IMR-90 (cell line): ENCODE results near the gene ETV4.

Source experiments
- BHLHE40 ChIP-seq: fragments of 150-350 bp; IDR thresholded peaks from 2 replicates; pipeline ENCODE4 v1.6.1; 2016; ENCODE audit warnings: mild to moderate bottlenecking, low read depth, low read length
- CEBPB ChIP-seq: IDR thresholded peaks from 2 replicates; pipeline ENCODE4 v1.6.1; 2012; ENCODE audit warnings: low read depth, low read length, improper control_type of control experiment
- CHD1 ChIP-seq: IDR thresholded peaks from 2 replicates; pipeline ENCODE4 v1.6.1; 2012; ENCODE audit warnings: low read depth, low read length, improper control_type of control experiment
- CTCF ChIP-seq: conservative IDR thresholded peaks from 2 replicates; pipeline ENCODE4 v1.5.1; 2012; ENCODE audit warnings: mild to moderate bottlenecking, low read depth, low read length, improper control_type of control experiment
- FOS ChIP-seq: fragments of 150-350 bp; IDR thresholded peaks from 2 replicates; pipeline ENCODE4 v1.6.1; 2016; ENCODE audit warnings: low read depth, low read length
- MAFK ChIP-seq: IDR thresholded peaks from 2 replicates; pipeline ENCODE4 v1.6.1; 2012; ENCODE audit warnings: low read depth, low read length, improper control_type of control experiment
- MAZ ChIP-seq: IDR thresholded peaks from 2 replicates; pipeline ENCODE4 v1.6.1; 2012; ENCODE audit warnings: low read depth, mild to moderate bottlenecking, low read length, improper control_type of control experiment, moderate library complexity, borderline replicate concordance
- POLR2A ChIP-seq: IDR thresholded peaks from 2 replicates; pipeline ENCODE4 v1.6.1; 2012; ENCODE audit warnings: mild to moderate bottlenecking, low read depth, low read length
- RAD21 ChIP-seq: IDR thresholded peaks from 2 replicates; pipeline ENCODE4 v1.6.1; 2012; ENCODE audit warnings: low read length, improper control_type of control experiment
- RFX5 ChIP-seq: IDR thresholded peaks from 2 replicates; pipeline ENCODE4 v1.8.0; 2012; ENCODE audit warnings: low read depth, mild to moderate bottlenecking, low read length, moderate library complexity

GRCh38 chr17:43574896-43575525 lies 28.9 kb upstream of the ETV4 start:
- TF ChIP-seq CTCF: no peak
- no peak for TF ChIP-seq RAD21
- TF ChIP-seq RFX5: no peak
- TF ChIP-seq POLR2A: no peak
- no peak for TF ChIP-seq CEBPB
- no peak for TF ChIP-seq MAZ
- TF ChIP-seq FOS: no peak
- TF ChIP-seq BHLHE40: no peak
- TF ChIP-seq MAFK: no peak
- no peak for TF ChIP-seq CHD1
